Peyer's patch (tissue), 4 donors: Measurements from ENCODE around the gene ZNF664.
A peak's percentile ranks its signal among the peaks of the same experiment; 100 is the strongest.

ENCODE experiments used
- POLR2A ChIP-seq, 2 donors: fragments of 450-650 bp; IDR thresholded peaks; one replicate each; pipeline ENCODE4 v1.5.1; 2017; ENCODE audit warnings: antibody characterized with exemption in 2 of 2, mild to moderate bottlenecking in 2 of 2, moderate library complexity in 2 of 2
- TF ChIP-seq, protein P1 (sequence below), 6 experiments: fragments of 450-650 bp in 4 of 6; fragments of 200-600 bp in 2 of 6; sonication (generic) in 1 of 6; IDR thresholded peaks; one replicate each; pipeline ENCODE4 v1.5.1; 2017 to 2019; ENCODE audit warnings: antibody characterized with exemption in 6 of 6, mild to moderate bottlenecking in 3 of 6, moderate library complexity in 1 of 6

- TF ChIP-seq, protein P1, sequence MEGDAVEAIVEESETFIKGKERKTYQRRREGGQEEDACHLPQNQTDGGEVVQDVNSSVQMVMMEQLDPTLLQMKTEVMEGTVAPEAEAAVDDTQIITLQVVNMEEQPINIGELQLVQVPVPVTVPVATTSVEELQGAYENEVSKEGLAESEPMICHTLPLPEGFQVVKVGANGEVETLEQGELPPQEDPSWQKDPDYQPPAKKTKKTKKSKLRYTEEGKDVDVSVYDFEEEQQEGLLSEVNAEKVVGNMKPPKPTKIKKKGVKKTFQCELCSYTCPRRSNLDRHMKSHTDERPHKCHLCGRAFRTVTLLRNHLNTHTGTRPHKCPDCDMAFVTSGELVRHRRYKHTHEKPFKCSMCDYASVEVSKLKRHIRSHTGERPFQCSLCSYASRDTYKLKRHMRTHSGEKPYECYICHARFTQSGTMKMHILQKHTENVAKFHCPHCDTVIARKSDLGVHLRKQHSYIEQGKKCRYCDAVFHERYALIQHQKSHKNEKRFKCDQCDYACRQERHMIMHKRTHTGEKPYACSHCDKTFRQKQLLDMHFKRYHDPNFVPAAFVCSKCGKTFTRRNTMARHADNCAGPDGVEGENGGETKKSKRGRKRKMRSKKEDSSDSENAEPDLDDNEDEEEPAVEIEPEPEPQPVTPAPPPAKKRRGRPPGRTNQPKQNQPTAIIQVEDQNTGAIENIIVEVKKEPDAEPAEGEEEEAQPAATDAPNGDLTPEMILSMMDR (IDR thresholded peaks at IDR 0.05): peak in 1 of 6 experiments; percentile 2
- TF ChIP-seq POLR2A (IDR thresholded peaks at IDR 0.05): no peak
Measured at GRCh38 chr12:123990511-123990910, 17.5 kb downstream of the ZNF664 start.
